Spleen (tissue), 11 donors: ENCODE data around the gene SESTD1. TPM values are rescaled to one million over a fixed set of nuclear protein-coding genes. Genes with fewer than 3 reads are reported as not detected.
"Not testable (repeated sequence)": the region's sequence is repeated elsewhere in the genome, so short reads cannot be mapped to it uniquely, and the experiment has no call there.

Source experiments
- DNase-seq: peaks from one replicate; pipeline ENCODE4 v3.0.0-alpha.2; 2020
- H3K27ac ChIP-seq, 8 donors: fragments of 200-600 bp; sonication (generic) in 7 of 8; 1 replicate in 4 of 8; 2 replicates in 4 of 8; pipeline versions ENCODE4 v1.5.0 to v1.8.0; 2016 to 2021; ENCODE audit warnings: inconsistent platforms in 4 of 8, mild to moderate bottlenecking in 4 of 8, moderate library complexity in 1 of 8
- H3K27me3 ChIP-seq, 7 donors: fragments of 200-600 bp; sonication (generic) in 6 of 7; replicated peaks in 1 of 7; 1 replicate in 4 of 7; 2 replicates in 3 of 7; pipeline versions ENCODE4 v1.5.0 to v1.8.0; 2016 to 2021; ENCODE audit warnings: inconsistent platforms in 3 of 7, mild to moderate bottlenecking in 1 of 7
- H3K36me3 ChIP-seq, 6 donors: fragments of 200-600 bp; sonication (generic) in 5 of 6; 1 replicate in 4 of 6; 2 replicates in 2 of 6; pipeline versions ENCODE4 v1.5.0 to v1.8.0; 2016 to 2021; ENCODE audit warnings: inconsistent platforms in 2 of 6
- H3K4me1 ChIP-seq, 6 donors: fragments of 200-600 bp; sonication (generic) in 5 of 6; 1 replicate in 3 of 6; 2 replicates in 3 of 6; pipeline versions ENCODE4 v1.5.0 to v1.8.0; 2016 to 2021; ENCODE audit warnings: inconsistent platforms in 3 of 6
- H3K4me3 ChIP-seq, 8 donors: fragments of 200-600 bp; sonication (generic) in 7 of 8; 1 replicate in 4 of 8; 2 replicates in 4 of 8; pipeline versions ENCODE4 v1.5.0 to v1.8.0; 2016 to 2021; ENCODE audit warnings: inconsistent platforms in 4 of 8, mild to moderate bottlenecking in 4 of 8, moderate library complexity in 2 of 8
- H3K9me3 ChIP-seq, 8 donors: fragments of 200-600 bp; sonication (generic) in 7 of 8; 1 replicate in 4 of 8; 2 replicates in 4 of 8; pipeline versions ENCODE4 v1.5.0 to v1.8.0; 2016 to 2021; ENCODE audit warnings: inconsistent platforms in 4 of 8
- CTCF ChIP-seq, 11 experiments: fragments of 200-600 bp in 7 of 11; fragments of 450-650 bp in 4 of 11; sonication (generic) in 4 of 11; IDR thresholded peaks in 8 of 11; conservative IDR thresholded peaks in 3 of 11; 1 replicate in 7 of 11; 2 replicates in 4 of 11; pipeline versions ENCODE4 v1.4.0 to v1.8.0; 2016 to 2021; ENCODE audit warnings: antibody characterized with exemption in 11 of 11, inconsistent platforms in 4 of 11, mild to moderate bottlenecking in 1 of 11
- POLR2A ChIP-seq, 3 donors: fragments of 450-650 bp; IDR thresholded peaks; one replicate each; pipeline ENCODE4 v1.5.1; 2017; ENCODE audit warnings: antibody characterized with exemption in 3 of 3, mild to moderate bottlenecking in 1 of 3
- POLR2AphosphoS5 ChIP-seq, 3 donors: sonication (generic); formaldehyde crosslinking; IDR thresholded peaks; one replicate each; pipeline ENCODE4 v1.5.1; 2017; ENCODE audit warnings: antibody characterized with exemption in 3 of 3
- WGBS, 5 donors: extraction: QIAGEN DNeasy Blood & Tissue Kit in 3 of 5; methylation state at CpG; one replicate each; pipeline versions ENCODE4 v1.1.5 to v1.1.7; 2013 to 2018; 5-methylcytosine and 5-hydroxymethylcytosine counted together
- intact Hi-C: fragments of 100-400 bp; cut with DNase I; formaldehyde crosslinking; loops from one replicate; pipeline ENCODE4 v1.15.0; 2023; ENCODE audit warnings: low total_unique reads
- polyA plus RNA-seq, 3 donors: library from polyadenylated mRNA; stranded (reverse); fragments of 200-250 nt; gene quantifications; one replicate each; pipeline ENCODE4 v1.2.1, GENCODE V29; 2013
- total RNA-seq, 7 donors: library from RNA; depleted of rRNA in 3 of 7; stranded (reverse); fragments of >200 nt in 3 of 7; fragmentation: NEBNext Ultra II Directional in 4 of 7; extraction: Animal tissue kit (Norgen Biotek cat#: 25700) in 4 of 7; gene quantifications; one replicate each; pipeline versions ENCODE4 v1.1.0 to v1.2.1, GENCODE V29; 2016 to 2021
- donor health status: healthy with polysubstance abuse.
- donor health status: DM: no; HTN: no; CAD: no; lungs with moderate emphysema.
- donor health status: DM: no; HTN: no; CAD: no.
- donor health status: Bipolar disorder and iron deficiency.
- donor health status: healthy.
- donor health status: DM: no; HTN: no; CAD: no.
- donor health status: DM: yes; HTN: yes; CAD: no.

SESTD1 gene
- total and polyA plus RNA-seq, 10 donors = 5.5 to 51.7 (median 24.1) TPM

GRCh38 chr2:179222076-179222475 is 42.6 kb downstream of the SESTD1 start:
- no peak for DNase-seq
- no peak overlapping the region for H3K4me3 ChIP-seq
- H3K9me3 ChIP-seq = peaks cover 0 to 4% (median 0%) of the 10 kb centered on the region in 8 donors
- no peaks in the 10 kb centered on the region for H3K36me3 ChIP-seq
- TF ChIP-seq POLR2AphosphoS5 (IDR thresholded peaks at IDR 0.05) = no peak
- no peak for TF ChIP-seq POLR2A (IDR thresholded peaks at IDR 0.05)
- TF ChIP-seq CTCF (IDR thresholded peaks at IDR 0.05 in 8 of 11, conservative IDR thresholded peaks at IDR 0.05 in 3 of 11) = no peak
- 71 to 86% (median 76%) methylated on average over 2 of the region's 2 CpGs for WGBS, 5 donors
- H3K4me1 ChIP-seq = peaks cover under 1 to 62% (median 11%) of the 10 kb centered on the region in 6 donors
- H3K27ac ChIP-seq = no peak overlapping the region
- intact Hi-C loops = loop anchor here (5.0 kb wide), 1 partner anchor 120 kb away; no protein-coding TSS in a partner anchor
- H3K27me3 ChIP-seq = no peaks in the 10 kb centered on the region

- WGBS, 5 donors = 57 to 67% (median 61%) methylated on average over 4 of the region's 4 CpGs
- no peak overlapping the region for H3K4me3 ChIP-seq
- TF ChIP-seq POLR2AphosphoS5 (IDR thresholded peaks at IDR 0.05) (no peak), CTCF (IDR thresholded peaks at IDR 0.05 in 8 of 11, conservative IDR thresholded peaks at IDR 0.05 in 3 of 11) (peak; percentile 48 to 86 (median 76))
- no peak for DNase-seq
- intact Hi-C loops = loop anchor here (5.0 kb wide), 1 partner anchor 223 kb away; no protein-coding TSS in a partner anchor
- peaks cover 0 to 37% (median 6%) of the 10 kb centered on the region in 6 donors for H3K4me1 ChIP-seq
- peaks cover 0 to 11% (median 0%) of the 10 kb centered on the region in 8 donors for H3K9me3 ChIP-seq
- no peak overlapping the region for H3K27ac ChIP-seq
- no peaks in the 10 kb centered on the region for H3K27me3 ChIP-seq
- no peaks in the 10 kb centered on the region for H3K36me3 ChIP-seq
Measured at GRCh38 chr2:179218848-179219594, 45.6 kb downstream of the SESTD1 start.

DNA sequence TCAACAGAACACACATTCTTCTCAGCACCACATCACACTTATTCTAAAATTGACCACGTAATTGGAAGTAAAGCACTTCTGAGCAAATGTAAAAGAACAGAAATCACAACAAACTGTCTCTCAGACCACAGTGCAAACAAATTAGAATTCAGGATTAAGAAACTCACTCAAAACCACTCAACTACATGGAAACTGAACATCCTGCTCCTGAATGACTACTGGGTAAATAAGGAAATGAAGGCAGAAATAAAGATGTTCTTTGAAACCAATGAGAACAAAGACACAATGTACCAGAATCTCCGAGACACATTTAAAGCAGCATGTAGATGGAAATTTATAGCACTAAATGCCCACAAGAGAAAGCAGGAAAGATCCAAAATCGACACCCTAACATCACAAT is 50.0 kb downstream of the SESTD1 start:
- Histone ChIP-seq H3K4me1 (peaks cover 0 to 12% (median 4%) of the 10 kb centered on the region in 6 donors), H3K9me3 (peaks cover 0 to 48% (median 8%) of the 10 kb centered on the region in 8 donors)
- DNase-seq, H3K27ac ChIP-seq, H3K27me3 ChIP-seq, H3K4me3 ChIP-seq, H3K36me3 ChIP-seq: not testable (repeated sequence)
- 86 to 91% (median 90%) methylated on average over 3 of the region's 3 CpGs; no CpG with 5 or more reads in 2 of the 5 donors for WGBS, 5 donors
- intact Hi-C loops = loop anchor here (5.0 kb wide), 1 partner anchor 228 kb away; no protein-coding TSS in a partner anchor

DNA sequence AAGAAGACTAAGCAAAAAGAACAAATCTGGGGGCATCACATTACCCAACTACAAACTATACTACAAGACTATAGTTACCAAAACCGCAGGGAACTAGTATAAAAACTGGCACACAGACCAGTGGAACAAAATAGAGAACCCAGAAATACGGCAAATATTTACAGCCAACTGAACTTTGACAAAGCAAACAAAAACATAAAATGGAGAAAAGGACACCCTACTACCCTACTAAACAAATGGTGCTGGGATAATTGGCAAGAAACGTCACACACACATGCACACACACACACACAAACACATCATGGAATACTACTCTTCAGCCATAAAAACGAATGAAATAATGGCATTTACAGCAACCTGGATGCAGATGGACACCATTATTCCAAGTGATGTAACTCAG is 53.3 kb downstream of the SESTD1 start:
- DNase-seq = no peak
- peaks cover 0 to 76% (median 23%) of the 10 kb centered on the region in 8 donors for H3K9me3 ChIP-seq
- no peaks in the 10 kb centered on the region for H3K27me3 ChIP-seq
- no peak overlapping the region for H3K4me3 ChIP-seq
- 91 to 96% (median 92%) methylated on average over 4 of the region's 4 CpGs; no CpG with 5 or more reads in 2 of the 5 donors for WGBS, 5 donors
- H3K36me3 ChIP-seq = peaks cover 0 to 5% (median 0%) of the 10 kb centered on the region in 6 donors
- no peak overlapping the region for H3K27ac ChIP-seq
- no peak for TF ChIP-seq POLR2AphosphoS5 (IDR thresholded peaks at IDR 0.05)
- no peak for TF ChIP-seq POLR2A (IDR thresholded peaks at IDR 0.05)
- TF ChIP-seq CTCF (IDR thresholded peaks at IDR 0.05 in 8 of 11, conservative IDR thresholded peaks at IDR 0.05 in 3 of 11) = no peak
- intact Hi-C loops = no loop called here
- H3K4me1 ChIP-seq = no peaks in the 10 kb centered on the region

DNA sequence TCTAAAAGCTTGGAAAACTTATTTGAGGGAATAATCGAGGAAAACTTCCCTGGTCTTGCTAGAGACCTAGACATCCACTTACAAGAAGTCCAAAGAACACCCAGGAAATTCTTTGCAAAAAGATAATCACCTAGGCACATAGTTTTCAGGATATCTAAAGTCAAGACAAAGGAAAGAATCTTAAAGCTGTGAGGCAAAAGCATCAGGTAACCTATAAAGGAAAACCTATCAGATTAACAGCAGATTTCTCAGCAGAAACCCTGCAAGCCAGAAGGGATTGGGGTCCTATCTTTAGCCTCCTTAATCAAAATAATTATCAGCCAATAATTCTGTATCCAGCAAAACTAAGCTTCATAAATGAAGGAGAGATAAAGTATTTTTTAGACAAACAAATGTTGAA is 56.4 kb downstream of the SESTD1 start:
- intact Hi-C loops, H3K27ac ChIP-seq, H3K27me3 ChIP-seq, H3K4me1 ChIP-seq, H3K4me3 ChIP-seq, H3K36me3 ChIP-seq, DNase-seq: not testable (repeated sequence)
- peaks cover 0 to 76% (median 23%) of the 10 kb centered on the region in 8 donors for H3K9me3 ChIP-seq
- WGBS, 5 donors = 88 to 100% (median 89%) methylated on average over 1 of the region's 1 CpG; no CpG with 5 or more reads in 2 of the 5 donors
